LNCaP clone FGC (cell line): ENCODE data around the gene OGFOD3.
"Not testable (repeated sequence)": the region's sequence is repeated elsewhere in the genome, so short reads cannot be mapped to it uniquely, and the experiment has no call there.

Experiments used
- DNase-seq: peaks from one replicate; pipeline ENCODE4 v3.0.0-alpha.2; 2011; ENCODE audit warnings: low read depth
- H3K4me3 ChIP-seq: 2 replicates; pipeline ENCODE4 v1.5.1; 2011; ENCODE audit warnings: mild to moderate bottlenecking, low read depth, low read length, control low read depth
- CTCF ChIP-seq: IDR thresholded peaks from 2 replicates; pipeline ENCODE4 v1.5.1; 2012; ENCODE audit warnings: mild to moderate bottlenecking; ENCODE audit not compliant: control insufficient read depth, insufficient read depth; ENCODE audit errors: extremely low read depth

OGFOD3 gene

GRCh38 chr17:82418001-82418986, at the start of gene OGFOD3, which contains the start of gene HEXD:
OGFOD3 (minus strand) TSS chr17:82418586; CDS start chr17:82418485, 101 bp downstream.
HEXD (plus strand) TSS chr17:82418347; CDS start chr17:82419800, 1,453 bp downstream.
- H3K4me3 ChIP-seq = peak within 1 kb of the TSS; percentile 82
- no peak for TF ChIP-seq CTCF
- DNase-seq = peak; percentile 18

- no peak for DNase-seq
- TF ChIP-seq CTCF = no peak
- no peak overlapping the region for H3K4me3 ChIP-seq
Observed at GRCh38 chr17:82465023-82465603, 46.7 kb upstream of the OGFOD3 start.

DNA sequence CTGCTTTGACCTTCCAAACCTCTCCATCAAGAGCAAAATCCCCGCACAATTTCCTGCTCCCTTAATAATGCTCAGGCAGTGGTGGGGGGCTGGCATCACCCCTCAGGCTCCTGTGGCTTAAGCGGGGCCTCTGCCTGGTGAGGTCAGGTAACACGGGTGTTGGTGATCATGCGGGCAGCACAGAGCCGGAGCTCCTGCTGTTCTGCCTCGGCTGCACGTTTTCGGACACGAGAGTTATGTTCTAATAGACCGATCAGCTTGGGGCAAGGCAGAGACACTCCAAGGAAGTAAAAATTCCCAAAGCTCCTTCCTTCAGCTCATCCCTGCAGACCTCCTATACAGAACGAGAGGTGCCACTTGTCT, 46.2 kb upstream of the OGFOD3 start:
- H3K4me3 ChIP-seq = no peak overlapping the region
- TF ChIP-seq CTCF = no peak

GRCh38 chr17:82463925-82464566, 45.7 kb upstream of the OGFOD3 start:
- DNase-seq = no peak
- no peak for TF ChIP-seq CTCF
- H3K4me3 ChIP-seq = no peak overlapping the region

More for the DNA sequence above, 46.2 kb upstream of the OGFOD3 start:
- DNase-seq = no peak

DNA sequence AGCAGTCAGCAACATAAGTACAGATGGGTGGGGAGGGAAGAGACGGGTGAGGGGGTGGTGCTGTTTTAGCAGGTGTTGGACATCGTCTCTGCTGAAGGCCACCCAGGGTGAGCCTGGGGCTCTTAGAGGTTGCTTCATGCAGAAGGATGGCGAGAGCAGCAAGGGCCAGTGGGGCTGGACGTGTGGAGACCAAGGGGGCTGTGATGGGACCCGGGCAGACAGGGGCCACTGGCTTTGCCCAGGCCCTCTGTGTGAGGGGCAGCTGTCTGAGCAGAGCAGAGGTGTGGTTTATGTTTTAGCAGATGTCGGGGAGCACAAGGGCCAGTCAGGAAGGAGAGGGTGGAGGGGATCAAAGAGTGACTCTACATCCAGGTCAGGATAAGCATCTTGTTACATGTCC, 45.0 kb upstream of the OGFOD3 start:
- TF ChIP-seq CTCF = no peak
- H3K4me3 ChIP-seq = no peak overlapping the region
- no peak for DNase-seq

DNA sequence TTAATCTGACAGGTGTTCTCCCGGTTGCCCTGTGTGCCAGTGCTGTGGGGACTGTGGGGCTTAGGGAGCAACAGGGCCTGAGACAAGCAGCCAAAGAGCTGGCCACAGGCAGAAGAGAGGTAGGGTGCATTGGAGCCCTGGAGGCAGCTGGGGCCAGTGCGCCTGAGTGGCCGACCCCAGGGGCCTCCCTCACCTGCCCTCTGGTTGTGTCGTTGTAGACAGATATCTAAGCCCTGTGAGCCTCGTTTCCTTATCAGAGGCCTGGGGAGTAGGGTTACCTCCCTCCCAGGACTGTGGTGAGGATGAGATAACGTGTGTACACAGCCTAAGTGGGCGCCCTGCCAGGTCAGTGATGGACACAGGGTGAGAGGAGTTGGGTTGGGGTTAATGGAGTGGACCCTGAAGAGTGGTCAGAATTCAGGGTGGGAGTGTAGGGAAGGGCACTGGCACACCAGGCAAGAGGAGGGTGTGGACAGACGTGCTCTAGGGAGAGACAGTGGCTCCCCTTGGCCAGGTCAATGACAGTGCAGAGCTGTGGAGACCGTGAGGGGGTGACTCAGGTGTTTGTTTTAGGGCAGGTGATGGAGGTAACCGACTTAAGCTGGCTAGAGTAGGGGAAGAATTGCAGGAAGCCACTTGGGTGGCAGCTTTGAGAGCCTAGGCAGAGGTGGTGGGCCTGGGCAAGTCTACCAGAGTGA, 43.6 kb upstream of the OGFOD3 start:
- H3K4me3 ChIP-seq = no peak overlapping the region
- no peak for DNase-seq
- TF ChIP-seq CTCF = no peak

GRCh38 chr17:82459936-82460335, 41.5 kb upstream of the OGFOD3 start:
- not testable (repeated sequence) for DNase-seq
- H3K4me3 ChIP-seq = peak overlapping the region; percentile 95
